Iris pigment epithelial cell (primary cell): ENCODE data around the gene SAE1.

Experiments
- DNase-seq: peaks from one replicate; pipeline ENCODE4 v3.0.0-alpha.2; 2011; ENCODE audit warnings: low read depth

Gene SAE1

GRCh38 chr19:47130120-47130588 lies 481 bp upstream of the SAE1 start:
- DNase-seq: no peak

- DNase-seq: no peak
These were observed 1.7 kb downstream of the SAE1 start for GRCh38 chr19:47132194-47132852.

- DNase-seq: no peak
These were observed 2.4 kb downstream of the SAE1 start for GRCh38 chr19:47133021-47133471.

- DNase-seq: no peak
These were observed 3.9 kb downstream of the SAE1 start for GRCh38 chr19:47134545-47134944.

- no peak for DNase-seq
These were observed 4.5 kb downstream of the SAE1 start for GRCh38 chr19:47135156-47135555.

- peak; percentile 79 for DNase-seq
These were observed 10.6 kb downstream of the SAE1 start for GRCh38 chr19:47141252-47141651.

GRCh38 chr19:47141695-47142094 lies 11.1 kb downstream of the SAE1 start:
- no peak for DNase-seq

GRCh38 chr19:47142779-47143178 lies 12.1 kb downstream of the SAE1 start:
- DNase-seq: peak; percentile 45

- DNase-seq: no peak
These were observed 12.9 kb downstream of the SAE1 start for GRCh38 chr19:47143322-47144073.

GRCh38 chr19:47144630-47145029 lies 14.0 kb downstream of the SAE1 start:
- DNase-seq: no peak

GRCh38 chr19:47145639-47146486 lies 15.2 kb downstream of the SAE1 start:
- DNase-seq: no peak

GRCh38 chr19:47146920-47147319 lies 16.3 kb downstream of the SAE1 start:
- no peak for DNase-seq

GRCh38 chr19:47151627-47152026 lies 21.0 kb downstream of the SAE1 start:
- DNase-seq: no peak

GRCh38 chr19:47152205-47152604 lies 21.6 kb downstream of the SAE1 start:
- DNase-seq: no peak

- DNase-seq: no peak
These were observed 22.0 kb downstream of the SAE1 start for GRCh38 chr19:47152632-47153031.

GRCh38 chr19:47153266-47153665 lies 22.6 kb downstream of the SAE1 start:
- DNase-seq: no peak

- no peak for DNase-seq
These were observed 24.5 kb downstream of the SAE1 start for GRCh38 chr19:47155148-47155547.

- DNase-seq: no peak
These were observed 26.3 kb downstream of the SAE1 start for GRCh38 chr19:47156861-47157430.

GRCh38 chr19:47157431-47158321 lies 27.0 kb downstream of the SAE1 start:
- DNase-seq: peak; percentile 77

- DNase-seq: no peak
These were observed 27.7 kb downstream of the SAE1 start for GRCh38 chr19:47158367-47158791.

- peak; percentile 74 for DNase-seq
These were observed 28.4 kb downstream of the SAE1 start for GRCh38 chr19:47158879-47159503.
